GDM1 (cell line): Measurements from ENCODE around the gene ZNF497.
"Not testable (repeated sequence)": the region's sequence is repeated elsewhere in the genome, so short reads cannot be mapped to it uniquely, and the experiment has no call there.

ENCODE experiments used
- DNase-seq: peaks from one replicate; lab custom pipeline; 2025; lab: John Stamatoyannopoulos, UW

ZNF497 gene

DNA sequence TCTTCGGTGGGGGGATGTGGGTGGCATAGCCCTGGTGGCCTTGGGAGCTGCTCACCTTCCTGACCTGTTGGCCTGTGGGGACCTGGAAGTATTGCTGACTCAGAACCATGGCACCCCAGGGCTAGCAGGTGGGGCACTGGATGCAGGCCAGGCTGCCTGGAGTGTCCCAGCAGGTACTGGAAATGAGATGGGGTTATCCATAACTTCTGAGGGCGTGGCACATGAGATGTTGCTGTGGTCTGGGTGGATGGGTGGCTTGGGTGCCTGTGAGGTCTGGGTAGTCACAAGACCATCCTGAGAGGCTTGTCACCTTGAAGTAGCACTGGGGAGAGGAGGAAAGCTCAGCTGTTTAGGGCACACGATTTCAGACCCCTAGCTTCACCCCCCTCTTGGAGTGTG is 32.3 kb upstream of the ZNF497 start:
- DNase-seq = no peak

DNA sequence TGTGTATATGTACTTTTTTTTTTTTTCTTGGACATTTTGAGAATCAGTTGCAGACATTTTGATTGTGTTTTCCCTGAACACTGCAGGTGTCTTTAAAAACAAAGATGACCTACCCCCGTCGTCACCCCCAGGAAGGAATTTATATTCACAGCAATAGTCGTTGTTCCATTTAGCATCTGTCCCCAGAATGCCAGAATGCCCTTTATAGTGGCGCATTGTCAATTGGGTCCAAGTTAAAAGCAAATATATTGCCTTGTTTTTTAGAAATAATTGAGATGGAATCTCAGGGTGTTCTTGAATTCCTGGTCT is 31.1 kb upstream of the ZNF497 start:
- no peak for DNase-seq

DNA sequence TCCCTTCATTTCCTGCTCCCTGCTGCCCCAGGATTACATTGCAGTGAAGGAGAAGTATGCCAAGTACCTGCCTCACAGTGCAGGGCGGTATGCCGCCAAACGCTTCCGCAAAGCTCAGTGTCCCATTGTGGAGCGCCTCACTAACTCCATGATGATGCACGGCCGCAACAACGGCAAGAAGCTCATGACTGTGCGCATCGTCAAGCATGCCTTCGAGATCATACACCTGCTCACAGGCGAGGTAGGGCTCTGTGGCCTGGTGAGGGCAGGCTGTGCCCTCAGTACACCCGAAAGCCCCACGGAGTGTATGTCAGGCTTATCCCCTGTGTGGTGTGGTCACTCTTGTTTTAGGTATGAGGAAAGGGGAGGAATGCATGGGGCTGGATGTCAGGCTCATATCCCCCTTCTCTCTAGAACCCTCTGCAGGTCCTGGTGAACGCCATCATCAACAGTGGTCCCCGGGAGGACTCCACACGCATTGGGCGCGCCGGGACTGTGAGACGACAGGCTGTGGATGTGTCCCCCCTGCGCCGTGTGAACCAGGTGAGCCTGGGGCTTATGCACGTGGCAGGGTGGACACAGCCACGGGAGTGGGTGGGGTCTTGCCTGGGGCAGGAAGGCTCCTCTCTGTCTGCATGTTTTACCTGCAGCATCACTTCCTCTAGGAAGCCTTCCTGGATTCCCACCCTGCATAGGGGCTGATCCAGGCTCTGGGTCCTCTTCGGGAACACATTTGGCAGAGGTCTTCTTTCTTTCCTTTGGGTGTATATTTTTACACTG is 30.6 kb upstream of the ZNF497 start:
- DNase-seq = no peak

DNA sequence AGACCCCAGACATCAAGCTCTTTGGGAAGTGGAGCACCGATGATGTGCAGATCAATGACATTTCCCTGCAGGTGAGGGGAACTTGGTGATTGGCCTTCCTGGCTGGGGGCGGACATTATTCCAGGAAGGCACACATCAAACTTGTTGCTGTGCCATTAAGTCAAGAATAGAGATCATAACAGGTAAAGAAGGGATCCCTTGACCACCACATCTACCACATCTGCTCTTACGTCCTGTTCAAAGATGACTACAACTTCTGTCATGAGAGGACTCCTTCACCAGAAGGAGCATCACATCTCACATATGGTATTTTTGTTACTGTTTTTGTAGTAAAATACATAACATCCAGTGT is 25.6 kb upstream of the ZNF497 start:
- DNase-seq = no peak

DNA sequence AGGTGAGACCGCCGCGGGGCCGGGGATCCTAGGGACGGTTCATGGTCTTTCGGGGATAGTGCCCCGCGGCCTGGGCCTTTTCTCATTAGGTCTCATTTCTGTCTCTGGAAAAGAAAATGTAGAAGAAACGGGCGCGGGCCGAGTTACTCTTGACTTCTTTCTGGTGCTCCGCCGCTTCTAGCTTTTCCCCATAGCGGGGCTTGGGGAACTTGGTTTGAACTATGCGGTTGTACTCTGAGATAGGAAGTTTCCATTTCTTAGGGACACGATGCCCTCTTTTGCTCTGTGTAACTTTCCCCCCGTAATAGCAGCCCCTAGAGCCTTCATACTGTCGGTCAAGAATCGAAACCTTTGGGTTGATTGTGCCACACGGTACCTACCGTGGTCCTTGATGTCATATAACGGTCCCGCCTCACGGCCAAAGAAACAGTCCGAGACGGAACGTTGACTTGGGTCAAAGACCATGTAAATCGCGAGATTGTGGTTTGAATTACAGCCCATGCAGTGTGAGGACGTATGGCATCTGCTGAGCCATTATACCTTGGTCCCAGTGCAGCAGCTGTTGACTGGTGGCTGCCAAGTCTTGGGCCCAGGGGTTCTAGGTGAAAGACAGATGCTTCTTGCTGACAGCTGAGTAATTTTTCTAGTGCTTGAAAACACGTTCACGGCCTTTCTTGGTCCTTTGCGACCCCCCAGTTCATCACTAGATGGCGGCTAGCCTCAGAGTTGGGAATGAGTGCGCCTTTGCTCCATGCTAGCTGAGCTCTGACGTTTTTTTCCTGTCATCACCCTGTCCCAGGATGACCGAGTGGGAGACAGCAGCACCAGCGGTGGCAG is 25.0 kb upstream of the ZNF497 start:
- no peak for DNase-seq

DNA sequence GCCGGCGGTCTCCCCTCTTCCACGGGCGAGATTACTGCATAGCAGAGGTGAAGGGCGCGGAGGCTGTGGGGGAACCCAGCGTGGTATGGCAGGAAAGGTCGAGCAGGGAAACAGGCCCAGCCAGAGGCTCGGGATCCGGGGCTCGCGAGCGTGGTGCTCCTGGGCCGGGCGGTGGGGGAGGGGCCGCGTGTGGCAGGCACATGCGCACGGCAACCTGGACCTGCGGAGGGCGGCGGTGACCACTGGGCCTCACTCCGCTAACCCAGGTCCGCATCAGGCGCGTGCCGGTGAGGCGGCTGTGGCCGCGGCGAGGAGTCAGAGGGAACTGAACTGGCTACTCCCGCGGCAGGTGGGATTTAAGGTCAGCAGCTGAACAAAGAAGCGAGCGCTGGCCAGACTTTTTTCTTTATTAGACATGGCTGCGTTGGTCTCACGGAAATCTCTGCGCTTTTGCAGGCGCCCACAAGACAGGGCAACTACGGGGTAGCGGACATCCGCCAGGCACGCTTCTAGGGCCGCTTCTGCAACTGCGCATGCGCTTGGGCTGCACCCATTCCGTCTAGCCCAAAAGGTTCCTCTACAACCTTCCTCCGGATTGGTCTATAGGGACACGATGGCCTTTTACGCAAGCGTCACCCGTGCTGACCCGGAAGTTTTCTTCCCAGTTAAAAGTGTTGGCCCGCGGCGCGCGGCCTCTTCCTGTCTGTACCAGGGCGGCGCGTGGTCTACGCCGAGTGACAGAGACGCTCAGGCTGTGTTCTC is 24.2 kb upstream of the ZNF497 start, which contains the start of gene RPS5:
Gene RPS5 (plus strand): TSS at position 694 of the 762 bp plus-strand sequence. CDS start 869 bp downstream, outside the sequence.
- peak; percentile 95 for DNase-seq

DNA sequence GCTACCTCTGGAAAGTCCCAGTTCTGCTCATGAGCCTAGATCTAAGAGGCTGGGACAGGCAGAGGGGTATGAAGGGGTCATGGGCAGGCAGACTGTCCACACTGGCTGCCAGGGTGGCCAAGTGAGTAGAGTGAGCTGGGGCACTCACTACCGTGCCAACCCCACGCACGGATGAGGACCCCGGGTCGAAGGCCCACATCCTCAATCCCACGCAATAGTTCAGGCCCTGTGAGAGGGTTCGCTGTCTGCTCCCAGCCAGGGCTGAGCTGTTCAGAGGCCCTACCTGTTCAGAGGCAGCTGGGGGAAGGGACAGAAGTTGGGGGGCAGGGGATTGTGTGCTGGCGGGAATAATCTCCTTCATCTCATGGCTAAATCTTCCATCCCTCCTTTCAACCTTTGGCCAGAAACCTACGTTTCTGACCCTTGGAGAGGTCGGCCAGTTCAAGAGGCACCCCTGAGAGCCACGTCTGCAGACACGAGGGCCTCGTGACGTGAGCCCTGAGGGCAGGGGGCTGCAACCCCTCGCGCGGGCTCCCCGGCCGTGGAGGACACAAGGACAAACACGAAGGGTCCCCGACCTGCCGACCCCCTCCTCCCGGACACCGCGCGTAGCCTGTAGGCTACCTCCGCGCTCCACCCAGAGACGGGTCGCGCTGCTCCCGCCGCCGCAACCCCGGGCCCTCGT is 23.5 kb upstream of the ZNF497 start:
- DNase-seq = no peak

DNA sequence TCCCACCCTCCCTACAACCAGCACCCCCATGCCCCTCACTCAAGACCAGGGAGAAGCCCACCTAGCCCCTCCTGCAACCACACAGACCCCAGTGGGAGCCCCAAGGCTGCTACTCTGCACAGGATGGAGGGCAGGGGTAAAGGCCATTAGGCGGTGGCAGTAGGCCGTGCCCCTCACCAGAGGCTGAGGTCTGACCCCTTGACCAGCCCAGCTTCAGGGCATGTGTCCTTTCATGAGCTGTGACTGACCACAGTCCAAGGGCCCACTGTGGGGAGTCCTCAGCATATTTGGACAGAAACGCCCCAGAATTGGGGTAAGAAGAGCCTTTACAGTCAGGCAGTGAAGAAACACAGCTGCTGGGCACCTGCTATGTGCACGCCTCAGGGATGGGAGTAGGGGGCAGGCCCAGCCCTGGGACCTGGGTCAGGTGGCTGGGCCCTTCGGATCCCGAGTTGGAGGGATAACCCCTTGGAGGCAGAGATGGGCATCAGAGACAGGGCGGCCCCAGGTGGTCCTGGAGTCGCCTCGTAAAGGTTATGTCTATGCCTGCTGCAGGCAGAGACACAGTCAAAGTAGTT is 22.9 kb upstream of the ZNF497 start:
- no peak for DNase-seq

DNA sequence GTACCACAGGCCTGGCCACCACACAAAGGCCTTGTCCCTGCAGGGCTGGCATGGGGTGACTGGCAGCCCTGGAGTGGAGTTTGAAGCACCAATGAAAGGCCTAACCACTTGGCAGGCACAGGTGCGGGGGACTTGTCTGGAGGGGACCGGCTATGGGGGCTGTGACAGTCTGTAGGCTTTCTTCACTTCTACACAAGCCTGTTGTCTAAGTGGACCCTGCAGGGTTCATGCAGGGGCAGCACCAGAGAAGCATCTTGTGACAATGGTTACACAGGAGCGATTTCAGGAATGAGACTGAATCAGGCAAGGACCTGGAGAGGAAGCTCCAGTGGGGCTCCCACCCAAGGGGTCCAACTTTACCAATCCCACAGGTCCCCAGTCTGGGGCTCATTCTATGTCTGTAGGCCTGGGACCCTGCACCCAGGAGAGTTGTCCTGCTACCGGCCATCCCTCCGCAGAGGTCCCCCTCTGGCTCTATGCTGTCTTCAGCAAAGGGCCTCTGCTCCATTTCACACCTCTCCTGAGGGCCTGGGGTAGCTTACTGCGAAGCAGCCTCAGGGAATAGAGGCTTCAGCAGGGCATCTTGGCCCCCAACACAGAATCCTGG is 20.5 kb upstream of the ZNF497 start:
- no peak for DNase-seq

DNA sequence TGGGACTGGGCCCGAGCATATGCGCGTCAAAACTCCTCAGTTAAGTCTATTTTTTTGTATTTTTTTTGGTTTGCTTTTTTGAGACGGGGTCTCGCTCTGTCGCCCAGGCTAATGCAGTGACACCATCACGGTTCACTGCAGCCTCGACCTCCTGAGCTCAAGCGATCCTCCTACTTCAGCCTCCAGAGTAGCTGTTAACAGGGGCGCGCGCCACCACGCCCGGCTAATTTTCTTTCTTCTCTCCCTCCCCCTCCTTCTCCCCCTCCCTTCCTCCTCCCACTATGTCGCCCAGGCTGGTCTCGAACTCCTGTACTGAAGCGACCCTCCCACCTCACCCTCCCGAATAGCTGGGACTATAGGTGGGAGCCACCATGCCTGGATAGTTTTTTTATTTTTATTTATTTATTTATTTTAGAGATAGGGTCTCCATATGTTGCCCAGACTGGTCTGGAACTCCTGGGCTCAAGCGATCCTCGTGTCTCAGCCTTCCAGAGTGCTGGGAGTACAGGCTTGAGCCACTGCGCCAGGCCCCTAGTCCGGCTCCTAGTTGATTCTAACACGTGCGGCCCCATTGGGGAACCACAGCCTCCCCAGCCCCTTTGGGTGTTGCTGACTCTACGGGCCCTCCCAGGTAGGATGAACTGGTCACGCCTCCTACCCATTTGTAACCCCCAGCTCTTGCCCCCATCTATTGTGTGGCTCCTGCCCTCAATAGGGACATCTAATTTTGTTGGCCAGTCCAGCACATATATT is 19.1 kb upstream of the ZNF497 start:
- no peak for DNase-seq

DNA sequence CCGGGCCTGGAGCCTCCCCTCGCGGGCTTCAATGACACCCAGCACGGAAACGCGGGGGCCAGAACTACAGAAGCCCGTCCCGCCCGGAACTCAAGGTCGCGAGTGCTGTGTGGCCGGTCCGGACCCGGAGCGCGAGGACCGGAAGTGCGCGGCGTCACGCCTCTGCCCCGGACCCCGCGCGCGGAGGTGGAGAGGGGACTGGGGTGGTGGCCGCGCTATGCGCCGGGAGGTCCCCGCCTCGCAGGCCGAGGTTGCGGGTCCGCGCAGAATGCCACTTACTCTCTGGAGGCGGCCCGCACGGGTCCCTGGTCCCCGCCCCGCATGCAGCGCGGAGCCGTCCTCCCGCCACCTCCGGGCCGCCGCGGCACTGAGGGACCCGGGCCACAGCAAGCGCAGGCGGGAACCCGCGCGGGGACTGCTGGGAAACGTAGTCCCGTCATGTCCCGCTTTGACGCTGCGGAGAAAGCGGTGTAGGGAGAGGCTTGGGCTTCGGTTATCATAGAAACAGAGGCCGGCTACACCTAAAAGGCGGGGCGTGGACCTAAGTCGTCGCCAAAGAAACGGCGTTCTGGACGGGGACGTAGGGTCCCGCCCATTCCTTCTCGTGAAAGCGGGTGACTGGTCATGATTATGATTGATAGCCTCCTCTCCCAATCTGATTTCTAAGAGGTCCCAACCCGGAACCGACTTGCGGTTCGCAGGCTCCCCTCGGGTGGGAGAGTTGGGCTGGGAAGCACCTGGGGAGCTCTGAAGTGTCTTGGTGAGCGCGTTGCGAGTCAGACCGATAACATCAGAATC is 18.3 kb upstream of the ZNF497 start, which contains the start of gene ZNF837:
Gene ZNF837 (minus strand): TSS at position 369 of the 798 bp plus-strand sequence. CDS start 11,698 bp downstream, outside the sequence.
- DNase-seq = peak; percentile 99

DNA sequence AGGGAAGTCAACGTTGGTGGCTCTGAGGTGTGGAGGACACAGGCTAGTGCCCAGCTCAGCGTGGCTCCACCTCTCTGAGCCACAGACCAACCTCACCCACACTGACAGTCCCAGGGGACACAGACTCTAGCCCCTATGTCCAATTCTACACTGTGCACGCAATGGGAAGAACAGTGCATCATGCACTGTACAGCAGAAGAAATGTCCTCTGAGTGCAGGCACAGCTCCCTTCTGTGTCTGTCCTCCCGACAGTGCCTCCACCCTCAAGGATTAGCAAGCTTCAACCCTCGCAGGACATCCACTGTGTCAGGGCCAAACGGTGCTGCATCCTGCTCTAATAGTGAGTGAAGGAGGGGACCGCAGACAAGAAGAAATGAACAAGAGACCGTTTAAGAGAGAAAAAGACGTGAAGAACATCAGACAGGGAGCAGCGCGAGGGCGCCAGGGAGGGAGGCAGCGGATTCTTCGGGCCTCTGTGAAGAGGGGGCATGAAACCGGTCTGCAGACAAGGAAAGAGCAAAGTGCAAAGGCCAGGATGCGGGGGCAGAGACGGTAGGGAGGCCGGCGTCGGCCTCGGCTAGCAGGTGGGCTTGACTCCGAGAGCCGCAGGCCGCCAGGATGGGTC is 17.6 kb upstream of the ZNF497 start:
- DNase-seq = no peak

DNA sequence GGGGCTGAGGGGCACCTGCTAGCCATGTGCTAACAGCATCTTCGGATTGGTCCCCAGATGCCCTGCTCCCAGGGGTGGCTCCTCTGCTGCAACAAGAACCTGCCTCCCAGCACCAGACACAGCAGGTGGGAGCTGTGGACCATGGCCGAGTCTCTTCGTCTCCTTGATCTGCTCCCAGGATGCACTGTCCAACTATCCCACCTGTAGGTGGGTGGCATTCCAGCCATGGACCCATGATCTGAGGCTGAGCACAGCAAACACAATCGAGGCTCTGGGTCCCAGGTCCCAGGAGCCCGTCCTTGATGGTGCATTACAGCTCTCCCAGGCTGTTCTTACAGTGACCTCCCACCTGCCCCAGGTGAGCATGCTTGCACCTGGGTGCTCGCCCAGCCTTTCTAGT is 16.7 kb upstream of the ZNF497 start:
- DNase-seq = no peak

DNA sequence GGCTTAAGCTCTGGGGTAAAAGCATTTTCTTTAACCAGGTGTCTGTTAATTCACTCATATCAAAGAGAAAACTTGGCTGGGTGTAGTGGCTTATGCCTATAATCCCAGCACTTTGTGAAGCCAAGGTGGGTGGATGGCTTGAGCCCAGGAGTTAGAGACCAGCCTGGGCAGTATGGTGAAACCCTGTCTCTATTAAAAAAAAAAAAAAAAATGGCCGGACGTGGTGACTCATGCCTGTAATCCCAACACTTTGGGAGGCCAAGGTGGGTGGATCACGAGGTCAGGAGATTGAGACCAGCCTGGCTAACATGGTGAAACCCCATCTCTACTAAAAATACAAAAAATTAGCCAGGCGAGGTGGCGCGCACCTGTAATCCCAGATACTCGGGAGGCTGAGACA is 14.2 kb upstream of the ZNF497 start:
- not testable (repeated sequence) for DNase-seq

DNA sequence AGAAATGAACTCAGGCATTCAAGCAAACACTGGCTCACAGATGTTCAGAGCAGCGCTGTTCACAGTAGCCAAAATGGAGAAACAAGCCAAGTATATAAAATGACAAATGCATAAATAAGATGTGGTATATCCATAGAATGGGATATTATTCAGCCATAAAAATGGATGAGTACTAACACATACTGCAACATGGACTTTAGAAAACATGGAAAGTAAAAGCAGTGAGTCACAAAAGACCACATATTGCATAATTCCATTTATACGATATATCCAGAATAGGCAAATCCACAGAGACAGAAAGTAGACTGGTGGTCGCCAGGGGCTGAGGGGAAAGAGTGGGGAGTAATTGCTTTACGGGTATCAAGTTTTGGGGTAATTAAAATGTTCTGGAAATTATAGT is 11.6 kb upstream of the ZNF497 start:
- no peak for DNase-seq

DNA sequence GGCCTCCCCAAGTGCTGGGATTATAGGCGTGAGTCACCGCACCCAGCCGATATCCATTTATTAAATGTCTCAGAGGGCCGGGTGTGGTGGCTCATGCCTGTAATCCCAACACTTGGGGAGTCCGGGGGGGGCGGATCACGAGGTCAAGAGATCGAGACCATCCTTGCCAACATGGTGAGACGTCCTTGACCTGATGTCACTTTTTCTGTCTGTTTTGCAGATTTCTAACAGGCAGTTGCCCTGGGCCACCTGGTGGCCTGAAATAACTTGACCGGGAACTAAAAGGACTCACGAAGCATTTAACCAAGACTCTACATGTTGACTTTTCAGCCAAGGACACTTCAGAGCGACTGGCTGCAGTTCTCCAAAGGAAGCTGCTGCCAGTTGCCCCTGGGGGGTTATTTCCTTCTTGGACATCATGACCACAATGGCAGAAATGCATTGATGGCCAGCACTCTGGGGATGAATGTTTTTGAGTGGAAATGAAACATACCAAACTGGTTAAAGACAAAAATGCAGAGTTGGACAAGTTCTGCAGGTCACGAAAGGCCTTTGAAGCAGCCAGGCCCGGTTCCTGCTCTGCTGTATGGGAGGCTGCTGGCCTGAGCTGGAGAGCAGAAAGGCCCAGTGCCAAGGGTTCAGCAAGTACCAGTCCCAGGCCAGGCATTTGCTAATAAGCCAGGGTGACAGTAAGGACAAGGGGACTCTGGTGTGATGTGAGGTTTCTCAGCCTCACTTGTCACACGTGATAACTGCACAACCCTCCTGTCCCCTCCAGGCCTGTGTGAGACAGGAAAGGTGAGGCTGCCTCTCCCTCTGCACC is 10.0 kb upstream of the ZNF497 start:
- no peak for DNase-seq

DNA sequence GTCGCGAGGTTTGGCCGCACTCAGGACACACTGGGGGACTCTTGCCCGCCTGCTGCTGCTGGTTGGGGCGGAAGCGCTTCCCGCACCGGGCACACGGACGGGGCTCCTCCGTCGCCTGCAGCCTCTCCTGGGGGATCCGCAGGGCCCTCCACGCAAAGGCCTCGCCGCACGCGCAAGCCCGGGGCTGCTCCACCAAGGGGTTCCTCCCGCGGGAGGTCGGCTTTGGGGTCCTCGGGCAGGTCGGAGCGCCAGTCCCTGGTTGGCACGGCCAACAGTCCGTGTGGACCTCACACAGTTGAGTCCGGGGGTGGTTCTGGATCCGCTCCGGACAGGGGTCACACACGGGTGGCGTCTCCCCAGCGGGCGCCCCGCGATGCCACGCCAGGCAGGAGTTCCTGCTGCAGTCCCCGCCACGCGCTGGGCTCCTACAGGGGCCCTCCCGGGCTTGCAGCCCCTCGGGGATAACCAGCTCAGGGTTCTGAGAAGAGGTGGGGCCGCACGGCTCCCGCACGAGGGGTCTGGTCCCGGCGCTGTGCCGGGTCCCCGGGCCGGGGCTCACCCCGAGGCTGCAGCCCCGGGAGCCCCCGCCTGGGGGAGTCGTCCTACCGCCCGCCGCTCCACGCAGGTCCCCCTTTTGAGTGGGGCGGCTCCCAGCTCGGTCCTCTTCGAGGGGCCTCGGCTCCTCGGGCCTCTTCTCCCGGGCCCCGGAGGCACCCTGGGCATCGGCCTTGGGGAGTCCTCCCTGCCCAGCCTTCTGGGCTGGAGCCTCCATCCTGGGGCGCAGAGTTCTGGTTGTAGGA is 6.2 kb upstream of the ZNF497 start:
- DNase-seq = no peak
